Peyer's patch (tissue), 4 donors: ENCODE results near the gene INSC.

ENCODE experiments used
- POLR2A ChIP-seq, 2 donors: fragments of 450-650 bp; IDR thresholded peaks; one replicate each; pipeline ENCODE4 v1.5.1; 2017; ENCODE audit warnings: antibody characterized with exemption in 2 of 2, mild to moderate bottlenecking in 2 of 2, moderate library complexity in 2 of 2
- TF ChIP-seq, protein P1 (sequence below), 6 experiments: fragments of 450-650 bp in 4 of 6; fragments of 200-600 bp in 2 of 6; sonication (generic) in 1 of 6; IDR thresholded peaks; one replicate each; pipeline ENCODE4 v1.5.1; 2017 to 2019; ENCODE audit warnings: antibody characterized with exemption in 6 of 6, mild to moderate bottlenecking in 3 of 6, moderate library complexity in 1 of 6

GRCh38 chr11:15104166-15104565 lies 10.6 kb upstream of the INSC start:
- no peak for TF ChIP-seq POLR2A (IDR thresholded peaks at IDR 0.05)
- TF ChIP-seq, protein P1, sequence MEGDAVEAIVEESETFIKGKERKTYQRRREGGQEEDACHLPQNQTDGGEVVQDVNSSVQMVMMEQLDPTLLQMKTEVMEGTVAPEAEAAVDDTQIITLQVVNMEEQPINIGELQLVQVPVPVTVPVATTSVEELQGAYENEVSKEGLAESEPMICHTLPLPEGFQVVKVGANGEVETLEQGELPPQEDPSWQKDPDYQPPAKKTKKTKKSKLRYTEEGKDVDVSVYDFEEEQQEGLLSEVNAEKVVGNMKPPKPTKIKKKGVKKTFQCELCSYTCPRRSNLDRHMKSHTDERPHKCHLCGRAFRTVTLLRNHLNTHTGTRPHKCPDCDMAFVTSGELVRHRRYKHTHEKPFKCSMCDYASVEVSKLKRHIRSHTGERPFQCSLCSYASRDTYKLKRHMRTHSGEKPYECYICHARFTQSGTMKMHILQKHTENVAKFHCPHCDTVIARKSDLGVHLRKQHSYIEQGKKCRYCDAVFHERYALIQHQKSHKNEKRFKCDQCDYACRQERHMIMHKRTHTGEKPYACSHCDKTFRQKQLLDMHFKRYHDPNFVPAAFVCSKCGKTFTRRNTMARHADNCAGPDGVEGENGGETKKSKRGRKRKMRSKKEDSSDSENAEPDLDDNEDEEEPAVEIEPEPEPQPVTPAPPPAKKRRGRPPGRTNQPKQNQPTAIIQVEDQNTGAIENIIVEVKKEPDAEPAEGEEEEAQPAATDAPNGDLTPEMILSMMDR (IDR thresholded peaks at IDR 0.05), result no peak
